Epithelial cell of esophagus (primary cell): ENCODE results near the gene BLVRA.
A peak's percentile ranks its signal among the peaks of the same experiment; 100 is the strongest.
"Not testable (repeated sequence)": the region's sequence is repeated elsewhere in the genome, so short reads cannot be mapped to it uniquely, and the experiment has no call there.

Experiments
- DNase-seq: peaks from one replicate; pipeline ENCODE4 v3.0.0; 2010; ENCODE audit warnings: low read depth
- H3K4me3 ChIP-seq: 2 replicates; pipeline ENCODE4 v1.5.1; 2011; ENCODE audit warnings: mild to moderate bottlenecking, low read length, control low read depth
- TF ChIP-seq, protein P1 (sequence below): IDR thresholded peaks from 2 replicates; pipeline ENCODE4 v1.5.1; 2011; ENCODE audit warnings: low read depth, mild to moderate bottlenecking, low read length, control low read depth, inconsistent platforms; ENCODE audit not compliant: insufficient read depth; ENCODE audit errors: missing control alignments

Gene BLVRA

DNA sequence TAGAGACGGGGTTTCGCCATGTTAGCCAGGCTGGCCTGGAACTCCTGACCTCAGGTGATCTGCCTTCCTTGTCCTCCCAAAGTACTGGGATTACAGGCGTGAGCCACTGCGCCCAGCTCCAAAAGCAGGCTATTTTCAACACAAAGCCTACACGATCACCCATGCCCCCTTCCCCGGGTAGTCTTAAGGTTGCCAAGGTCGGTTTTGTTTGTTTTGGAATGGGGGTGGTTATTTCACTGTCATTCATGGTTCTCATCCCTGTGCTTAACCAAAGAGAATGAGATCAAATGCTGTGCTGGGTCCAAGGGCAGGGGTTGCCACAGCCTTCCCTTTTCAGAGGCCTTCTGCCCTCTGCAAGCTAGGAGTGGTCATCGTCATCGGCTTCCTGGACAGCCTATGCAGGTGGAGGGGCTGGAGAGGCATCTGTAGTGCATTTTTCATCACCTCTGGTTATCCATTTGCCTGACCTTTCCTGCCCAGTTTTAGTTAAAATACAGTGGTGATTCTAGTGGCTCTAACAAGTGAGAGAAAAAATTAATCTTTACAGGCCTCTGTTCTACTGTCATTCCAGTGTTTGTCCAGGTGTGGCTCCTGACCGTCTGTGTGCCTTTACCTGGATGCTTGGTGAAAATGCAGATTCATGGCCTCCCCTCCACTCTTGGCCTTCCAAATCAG, 11.4 kb downstream of the BLVRA start:
- no peak overlapping the region for H3K4me3 ChIP-seq
- TF ChIP-seq, protein P1, sequence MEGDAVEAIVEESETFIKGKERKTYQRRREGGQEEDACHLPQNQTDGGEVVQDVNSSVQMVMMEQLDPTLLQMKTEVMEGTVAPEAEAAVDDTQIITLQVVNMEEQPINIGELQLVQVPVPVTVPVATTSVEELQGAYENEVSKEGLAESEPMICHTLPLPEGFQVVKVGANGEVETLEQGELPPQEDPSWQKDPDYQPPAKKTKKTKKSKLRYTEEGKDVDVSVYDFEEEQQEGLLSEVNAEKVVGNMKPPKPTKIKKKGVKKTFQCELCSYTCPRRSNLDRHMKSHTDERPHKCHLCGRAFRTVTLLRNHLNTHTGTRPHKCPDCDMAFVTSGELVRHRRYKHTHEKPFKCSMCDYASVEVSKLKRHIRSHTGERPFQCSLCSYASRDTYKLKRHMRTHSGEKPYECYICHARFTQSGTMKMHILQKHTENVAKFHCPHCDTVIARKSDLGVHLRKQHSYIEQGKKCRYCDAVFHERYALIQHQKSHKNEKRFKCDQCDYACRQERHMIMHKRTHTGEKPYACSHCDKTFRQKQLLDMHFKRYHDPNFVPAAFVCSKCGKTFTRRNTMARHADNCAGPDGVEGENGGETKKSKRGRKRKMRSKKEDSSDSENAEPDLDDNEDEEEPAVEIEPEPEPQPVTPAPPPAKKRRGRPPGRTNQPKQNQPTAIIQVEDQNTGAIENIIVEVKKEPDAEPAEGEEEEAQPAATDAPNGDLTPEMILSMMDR = no peak
- DNase-seq = no peak

DNA sequence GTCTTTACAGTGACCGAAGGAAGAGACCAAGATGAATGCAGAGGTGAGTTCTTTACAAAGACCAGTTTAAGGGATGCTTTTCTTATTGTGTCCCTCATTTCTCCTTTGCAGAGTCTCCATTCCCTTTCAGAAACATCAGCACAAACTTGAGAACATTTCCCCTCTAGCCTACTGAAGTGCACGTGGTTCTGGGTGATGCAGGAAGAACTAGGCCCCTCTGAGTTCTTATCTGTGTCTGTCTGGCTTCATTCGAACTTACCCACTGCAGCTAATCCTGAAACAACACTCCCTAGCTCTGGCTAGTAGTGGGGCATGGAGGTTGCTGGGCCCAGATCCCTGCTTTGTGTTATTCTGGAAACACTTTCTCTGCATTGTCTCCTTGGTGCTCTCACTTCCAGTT, 12.6 kb downstream of the BLVRA start:
- DNase-seq = no peak
- TF ChIP-seq, protein P1 = no peak
- no peak overlapping the region for H3K4me3 ChIP-seq

DNA sequence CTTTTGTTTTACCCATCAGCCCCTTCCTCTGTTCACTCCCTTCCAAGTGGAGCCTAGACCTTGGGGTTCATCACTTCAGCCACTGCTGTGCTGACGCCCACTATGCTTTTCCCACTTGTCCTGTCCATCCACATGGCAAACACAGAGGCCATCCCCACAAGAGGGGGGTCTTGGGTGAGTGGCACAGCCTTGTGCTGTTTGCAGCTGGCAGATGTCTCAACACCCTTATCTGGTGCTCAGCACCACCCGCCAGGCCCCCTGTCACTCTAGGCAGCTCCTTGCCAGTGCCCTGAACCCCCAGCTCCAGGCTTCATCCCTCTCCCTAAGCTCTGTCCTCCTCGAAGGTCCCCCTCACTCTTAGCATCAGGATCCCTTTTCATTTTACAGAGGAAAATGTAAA, 13.1 kb downstream of the BLVRA start:
- no peak for DNase-seq
- H3K4me3 ChIP-seq = no peak overlapping the region
- TF ChIP-seq, protein P1 = no peak

DNA sequence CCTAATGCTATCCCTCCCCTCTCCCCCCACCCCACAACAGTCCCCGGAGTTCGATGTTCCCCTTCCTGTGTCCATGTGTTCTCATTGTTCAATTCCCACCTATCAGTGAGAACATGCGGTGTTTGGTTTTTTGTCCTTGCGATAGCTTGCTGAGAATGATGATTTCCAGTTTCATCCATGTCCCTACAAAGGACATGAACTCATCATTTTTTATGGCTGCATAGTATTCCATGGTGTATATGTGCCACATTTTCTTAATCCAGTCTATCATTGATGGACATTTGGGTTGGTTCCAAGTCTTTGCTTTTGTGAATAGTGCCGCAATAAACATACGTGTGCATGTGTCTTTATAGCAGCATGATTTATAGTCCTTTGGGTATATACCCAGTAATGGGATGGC, 14.8 kb downstream of the BLVRA start:
- DNase-seq, H3K4me3 ChIP-seq: not testable (repeated sequence)

DNA sequence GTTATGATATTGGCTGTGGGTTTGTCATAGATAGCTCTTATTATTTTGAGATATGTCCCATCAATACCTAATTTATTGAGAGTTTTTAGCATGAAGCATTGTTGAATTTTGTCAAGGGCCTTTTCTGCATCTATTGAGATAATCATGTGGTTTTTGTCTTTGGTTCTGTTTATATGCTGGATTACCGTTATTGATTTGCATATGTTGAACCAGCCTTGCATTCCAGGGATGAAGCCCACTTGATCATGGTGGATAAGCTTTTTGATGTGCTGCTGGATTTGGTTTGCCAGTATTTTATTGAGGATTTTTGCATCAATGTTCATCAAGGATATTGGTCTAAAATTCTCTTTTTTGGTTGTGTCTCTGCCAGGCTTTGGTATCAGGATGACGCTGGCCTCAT, 16.8 kb downstream of the BLVRA start:
- H3K4me3 ChIP-seq, DNase-seq: not testable (repeated sequence)

DNA sequence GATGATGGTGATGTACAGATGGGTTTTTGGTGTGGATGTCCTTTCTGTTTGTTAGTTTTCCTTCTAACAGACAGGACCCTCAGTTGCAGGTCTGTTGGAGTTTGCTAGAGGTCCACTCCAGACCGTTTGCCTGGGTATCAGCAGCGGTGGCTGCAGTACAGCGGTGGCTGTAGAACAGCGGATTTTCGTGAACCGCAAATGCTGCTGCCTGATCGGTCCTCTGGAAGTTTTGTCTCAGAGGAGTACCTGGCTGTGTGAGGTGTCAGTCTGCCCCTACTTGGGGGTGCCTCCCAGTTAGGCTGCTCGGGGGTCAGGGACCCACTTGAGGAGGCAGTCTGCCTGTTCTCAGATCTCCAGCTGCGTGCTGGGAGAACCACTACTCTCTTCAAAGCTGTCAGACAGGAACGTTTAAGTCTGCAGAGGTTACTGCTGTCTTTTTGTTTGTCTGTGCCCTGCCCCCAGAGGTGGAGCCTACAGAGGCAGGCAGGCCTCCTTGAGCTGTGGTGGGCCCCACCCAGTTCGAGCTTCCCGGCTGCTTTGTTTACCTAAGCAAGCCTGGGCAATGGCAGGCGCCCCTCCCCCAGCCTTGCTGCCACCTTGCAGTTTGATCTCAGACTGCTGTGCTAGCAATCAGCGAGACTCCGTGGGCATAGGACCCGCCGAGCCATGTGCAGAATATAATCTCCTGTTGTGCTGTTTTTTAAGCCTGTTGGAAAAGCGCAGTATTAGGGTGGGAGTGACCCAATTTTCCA, 20.0 kb downstream of the BLVRA start:
- not testable (repeated sequence) for H3K4me3 ChIP-seq, DNase-seq

DNA sequence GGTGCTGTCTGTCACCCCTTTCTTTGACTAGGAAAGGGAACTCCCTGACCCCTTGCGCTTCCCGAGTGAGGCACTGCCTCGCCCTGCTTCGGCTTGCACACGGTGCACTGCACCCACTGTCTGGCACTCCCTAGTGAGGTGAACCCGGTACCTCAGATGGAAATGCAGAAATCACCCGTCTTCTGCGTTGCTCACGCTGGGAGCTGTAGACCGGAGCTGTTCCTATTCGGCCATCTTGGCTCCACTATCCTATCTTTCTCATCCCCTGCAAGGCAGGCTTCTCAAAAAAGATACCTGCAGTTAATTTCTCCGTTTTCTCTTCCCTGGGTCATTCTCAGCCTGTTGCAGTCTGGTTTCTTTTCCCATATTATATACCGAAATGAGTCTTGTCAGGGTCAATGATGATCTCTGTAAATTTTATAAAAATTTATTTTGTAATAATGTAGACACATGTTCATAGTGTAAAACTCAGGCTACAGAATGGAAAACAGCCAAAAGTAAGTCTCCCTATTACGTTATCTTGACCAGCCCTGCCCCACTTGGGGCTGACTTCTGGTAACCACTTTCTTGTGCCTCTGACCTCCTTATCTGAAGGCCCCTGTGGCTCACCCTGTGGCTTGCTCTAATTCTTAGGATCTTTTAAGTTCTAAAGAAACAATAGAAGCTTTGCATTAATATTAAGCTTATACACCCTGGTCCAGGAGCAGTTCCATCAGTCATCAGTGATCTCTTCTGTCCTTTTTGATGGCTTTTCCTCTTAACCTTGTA, 20.7 kb downstream of the BLVRA start:
- no peak for DNase-seq
- TF ChIP-seq, protein P1 = no peak
- H3K4me3 ChIP-seq = no peak overlapping the region

DNA sequence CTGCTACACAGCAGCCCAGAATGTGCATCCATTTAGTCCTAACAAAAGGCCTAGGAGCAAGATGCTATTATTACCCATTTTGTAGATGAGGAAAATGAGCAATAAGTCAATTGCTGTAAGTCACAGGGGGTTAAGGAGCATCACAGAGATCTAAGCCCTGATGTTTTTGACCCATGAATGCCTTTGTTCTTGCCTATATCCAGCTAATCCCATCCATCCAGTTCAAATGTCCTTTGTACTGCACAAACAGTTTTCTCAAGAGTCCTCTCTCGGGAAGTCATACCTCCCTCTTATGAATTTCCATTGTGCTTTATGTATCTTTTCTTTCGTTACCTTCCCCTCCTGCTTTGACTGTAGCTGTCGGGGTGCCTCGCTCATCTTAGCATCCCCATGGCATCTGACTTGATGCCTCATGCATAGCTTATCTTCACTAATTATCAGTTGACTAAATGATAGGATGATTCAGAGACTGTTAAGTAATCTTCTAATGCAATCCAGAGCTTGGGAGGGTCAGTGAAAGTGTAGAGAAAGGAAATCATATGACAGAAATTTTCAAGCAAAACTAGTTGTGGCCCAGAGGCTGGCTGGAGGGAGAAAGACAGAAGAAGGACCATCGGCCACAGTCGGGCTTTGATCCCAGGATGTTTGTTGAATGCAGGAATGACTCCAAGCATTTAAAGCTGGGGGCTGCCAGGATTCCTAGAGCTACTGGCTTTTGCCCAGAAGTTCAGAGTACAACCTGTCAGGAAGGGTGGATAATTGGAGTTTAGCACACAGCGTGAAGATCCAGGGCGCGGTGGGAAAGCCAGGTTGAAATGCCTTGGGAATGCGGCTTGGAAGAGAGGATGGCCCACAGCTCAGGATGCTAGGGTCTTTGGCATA, 23.5 kb downstream of the BLVRA start:
- H3K4me3 ChIP-seq = no peak overlapping the region
- TF ChIP-seq, protein P1 = no peak
- DNase-seq = peak; percentile 68
